ENCODE data around the gene EDAR.

The EDAR gene

DNA sequence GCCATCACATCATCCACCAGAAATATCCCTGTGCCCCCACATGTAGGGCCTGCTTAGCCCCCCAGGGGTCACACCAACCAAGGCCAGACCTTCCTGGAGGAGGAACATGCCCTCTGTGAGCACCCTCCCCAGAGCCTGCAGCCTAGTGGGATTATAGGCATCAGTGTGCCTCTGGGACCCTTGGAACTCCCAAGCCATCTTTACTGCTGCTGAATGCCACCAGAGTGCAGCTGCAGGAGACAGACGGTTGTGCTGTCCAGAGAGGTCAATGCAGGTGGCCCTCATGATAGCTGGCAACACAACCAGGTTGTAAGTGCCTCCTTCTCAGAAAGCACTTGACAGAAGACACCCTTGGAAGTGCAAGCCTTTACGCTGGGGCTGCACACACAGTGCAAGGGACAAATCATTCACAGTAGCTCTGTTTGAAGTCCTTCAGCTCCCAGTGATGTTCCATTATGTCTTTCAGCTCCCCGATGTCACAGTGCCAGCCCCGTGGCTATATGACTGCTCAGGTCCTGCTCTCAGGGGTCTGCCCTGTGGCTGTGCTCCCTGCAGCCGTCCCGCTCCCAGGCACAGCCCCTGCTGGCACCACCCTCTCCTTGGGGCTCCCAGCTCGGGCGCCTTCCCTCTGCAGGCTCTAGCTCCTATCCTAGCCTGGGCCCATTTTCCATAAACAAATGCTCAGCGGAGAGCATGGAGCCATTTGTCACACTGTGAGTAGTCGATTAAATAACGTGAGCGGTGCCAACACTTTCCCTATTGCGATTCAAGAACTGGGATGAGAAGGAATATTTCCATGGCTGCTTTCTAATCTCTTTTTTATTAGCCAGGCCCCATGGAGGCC, 65.1 kb downstream of the EDAR start:
- H3K4me1 Mint-ChIP-seq: peaks cover 77% of the 10 kb centered on the region
- H3K27ac Mint-ChIP-seq: no peak overlapping the region
- H3K9me3 Mint-ChIP-seq: no peaks in the 10 kb centered on the region
- no peak for DNase-seq
- no peak overlapping the region for H3K4me3 Mint-ChIP-seq
- H3K27me3 Mint-ChIP-seq (ENCODE audit: low read depth, poor library complexity): peaks cover 3% of the 10 kb centered on the region
- TF ChIP-seq, protein P1, sequence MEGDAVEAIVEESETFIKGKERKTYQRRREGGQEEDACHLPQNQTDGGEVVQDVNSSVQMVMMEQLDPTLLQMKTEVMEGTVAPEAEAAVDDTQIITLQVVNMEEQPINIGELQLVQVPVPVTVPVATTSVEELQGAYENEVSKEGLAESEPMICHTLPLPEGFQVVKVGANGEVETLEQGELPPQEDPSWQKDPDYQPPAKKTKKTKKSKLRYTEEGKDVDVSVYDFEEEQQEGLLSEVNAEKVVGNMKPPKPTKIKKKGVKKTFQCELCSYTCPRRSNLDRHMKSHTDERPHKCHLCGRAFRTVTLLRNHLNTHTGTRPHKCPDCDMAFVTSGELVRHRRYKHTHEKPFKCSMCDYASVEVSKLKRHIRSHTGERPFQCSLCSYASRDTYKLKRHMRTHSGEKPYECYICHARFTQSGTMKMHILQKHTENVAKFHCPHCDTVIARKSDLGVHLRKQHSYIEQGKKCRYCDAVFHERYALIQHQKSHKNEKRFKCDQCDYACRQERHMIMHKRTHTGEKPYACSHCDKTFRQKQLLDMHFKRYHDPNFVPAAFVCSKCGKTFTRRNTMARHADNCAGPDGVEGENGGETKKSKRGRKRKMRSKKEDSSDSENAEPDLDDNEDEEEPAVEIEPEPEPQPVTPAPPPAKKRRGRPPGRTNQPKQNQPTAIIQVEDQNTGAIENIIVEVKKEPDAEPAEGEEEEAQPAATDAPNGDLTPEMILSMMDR (IDR thresholded peaks at IDR 0.05): no peak
- no peaks in the 10 kb centered on the region for H3K36me3 Mint-ChIP-seq (ENCODE audit: low read depth)

DNA sequence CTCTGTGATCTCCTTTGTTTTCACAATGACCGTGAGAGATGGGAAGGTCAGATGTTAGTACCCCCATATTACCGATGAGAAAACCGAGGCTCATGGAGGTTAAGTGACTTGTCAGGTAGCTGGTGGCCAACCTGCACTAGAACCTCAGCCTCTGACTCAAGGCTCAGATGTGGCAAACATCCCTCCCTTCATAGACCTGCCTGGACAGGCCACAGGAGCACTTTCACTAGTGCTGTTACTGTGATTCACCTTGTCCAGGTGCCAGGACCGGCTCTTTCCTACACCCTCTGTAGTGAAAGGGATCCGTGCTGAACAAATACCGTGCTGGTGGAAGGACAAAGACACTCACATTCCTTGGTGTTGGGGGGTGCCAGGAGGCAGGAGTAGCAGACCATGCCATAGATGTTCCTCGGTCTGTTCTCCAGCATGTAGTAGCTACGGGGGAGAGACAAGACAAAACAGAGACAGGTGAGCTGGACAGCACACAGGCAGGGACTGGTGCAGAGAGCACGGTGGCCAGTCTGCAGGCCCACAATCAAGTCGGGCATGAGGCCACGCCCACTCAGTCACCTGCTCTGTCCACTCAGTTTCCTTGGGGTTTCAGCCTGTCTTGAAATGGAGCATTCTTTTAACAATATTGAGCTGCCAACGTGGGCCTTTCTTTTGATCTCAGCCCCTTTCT, 65.9 kb downstream of the EDAR start:
- no peak for DNase-seq
- Mint-ChIP-seq H3K27me3 (ENCODE audit: low read depth, poor library complexity) (peaks cover 2% of the 10 kb centered on the region), H3K4me1 (peaks cover 80% of the 10 kb centered on the region), H3K9me3 (no peaks in the 10 kb centered on the region), H3K27ac (no peak overlapping the region), H3K36me3 (ENCODE audit: low read depth) (no peaks in the 10 kb centered on the region), H3K4me3 (no peak overlapping the region)
- TF ChIP-seq, protein P1 (IDR thresholded peaks at IDR 0.05): no peak

DNA sequence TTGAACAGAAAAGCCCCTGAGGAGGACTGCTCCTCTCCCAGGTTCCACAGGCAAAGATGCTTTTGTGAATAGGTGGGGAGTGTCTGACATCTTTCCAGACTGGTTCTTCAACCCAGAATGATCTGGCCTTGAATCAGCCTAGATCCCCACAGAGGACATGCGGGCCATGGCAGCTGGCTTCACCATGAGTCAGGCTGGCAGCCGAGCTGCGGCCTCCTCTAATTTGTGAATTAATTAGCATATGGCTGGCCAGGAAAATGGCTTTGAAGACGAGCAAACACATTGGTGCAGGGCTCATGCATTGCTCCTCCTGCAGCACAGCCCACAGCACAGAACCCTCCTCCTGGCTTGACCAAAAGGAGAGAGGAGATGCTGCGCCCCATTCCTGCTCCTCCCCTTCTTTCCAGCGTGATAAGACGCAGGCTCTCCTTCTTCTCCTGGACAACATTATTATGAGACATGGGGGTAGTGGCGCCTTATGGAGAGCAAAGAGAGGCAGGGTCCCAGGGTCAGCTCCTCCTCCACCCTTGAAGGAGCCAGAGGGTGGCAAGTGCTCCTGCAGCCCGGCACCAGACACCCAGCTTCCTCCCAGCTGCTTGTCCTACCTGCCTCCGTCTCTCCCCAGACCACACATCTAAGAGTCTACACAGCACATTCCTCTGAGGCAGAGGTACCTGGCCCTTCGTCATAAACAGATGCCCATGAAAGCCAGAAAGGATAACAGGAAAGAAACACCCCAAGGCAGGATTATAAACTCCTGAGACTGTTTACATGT, 66.7 kb downstream of the EDAR start:
- Mint-ChIP-seq H3K4me1 (peaks cover 75% of the 10 kb centered on the region), H3K9me3 (no peaks in the 10 kb centered on the region), H3K36me3 (ENCODE audit: low read depth) (no peaks in the 10 kb centered on the region), H3K27me3 (ENCODE audit: low read depth, poor library complexity) (no peaks in the 10 kb centered on the region), H3K4me3 (no peak overlapping the region), H3K27ac (no peak overlapping the region)
- DNase-seq: no peak
- TF ChIP-seq, protein P1 (IDR thresholded peaks at IDR 0.05): no peak

DNA sequence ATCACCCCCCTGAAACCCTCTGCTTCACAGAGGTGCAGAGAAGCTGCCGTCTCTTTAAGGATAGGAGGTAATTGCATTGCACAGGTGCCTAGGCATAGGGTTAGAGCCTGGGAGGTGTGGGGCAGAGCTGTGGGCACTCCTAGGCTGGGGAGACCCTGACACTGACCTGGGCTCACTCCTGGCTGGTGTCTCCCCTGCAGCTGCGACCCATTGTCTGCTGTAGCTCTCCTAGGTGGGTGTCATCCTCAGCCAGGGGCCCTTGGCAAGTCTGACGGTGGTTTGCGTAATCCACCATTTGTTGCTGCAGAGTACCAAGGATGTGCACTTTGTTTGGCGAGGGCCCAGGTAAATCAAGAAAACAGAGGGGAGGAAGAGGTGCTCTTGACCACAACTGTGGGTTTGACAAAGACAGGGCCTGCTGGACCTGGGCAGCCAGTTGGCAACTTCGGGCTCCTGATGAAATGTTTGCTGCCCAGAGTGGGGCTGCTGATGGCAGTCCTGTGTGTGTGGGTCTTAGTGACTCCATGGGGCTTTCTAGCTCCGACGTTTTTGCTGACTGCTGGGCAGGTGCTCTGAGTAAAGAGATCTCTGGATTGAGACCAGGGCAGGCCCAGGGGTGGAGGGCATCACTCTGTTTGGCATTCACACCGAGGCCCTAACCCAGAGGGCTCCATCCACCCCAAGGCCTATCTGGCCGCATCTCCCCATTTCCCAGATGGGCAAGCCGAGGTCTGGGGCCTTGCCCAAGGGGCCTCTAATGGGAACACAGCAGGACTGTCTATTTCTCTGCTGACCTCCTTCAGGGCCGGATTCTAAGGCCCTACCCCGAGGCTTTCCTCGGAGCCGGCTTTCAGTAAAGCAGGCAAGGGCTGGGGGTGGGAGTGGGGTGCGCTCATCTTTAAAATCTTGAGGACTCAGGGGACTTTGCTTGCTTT, 67.7 kb downstream of the EDAR start:
- H3K4me3 Mint-ChIP-seq: no peak overlapping the region
- TF ChIP-seq, protein P1 (IDR thresholded peaks at IDR 0.05): no peak
- peaks cover 75% of the 10 kb centered on the region for H3K4me1 Mint-ChIP-seq
- H3K27me3 Mint-ChIP-seq (ENCODE audit: low read depth, poor library complexity): no peaks in the 10 kb centered on the region
- no peak overlapping the region for H3K27ac Mint-ChIP-seq
- no peaks in the 10 kb centered on the region for H3K9me3 Mint-ChIP-seq
- DNase-seq: no peak
- H3K36me3 Mint-ChIP-seq (ENCODE audit: low read depth): no peaks in the 10 kb centered on the region

DNA sequence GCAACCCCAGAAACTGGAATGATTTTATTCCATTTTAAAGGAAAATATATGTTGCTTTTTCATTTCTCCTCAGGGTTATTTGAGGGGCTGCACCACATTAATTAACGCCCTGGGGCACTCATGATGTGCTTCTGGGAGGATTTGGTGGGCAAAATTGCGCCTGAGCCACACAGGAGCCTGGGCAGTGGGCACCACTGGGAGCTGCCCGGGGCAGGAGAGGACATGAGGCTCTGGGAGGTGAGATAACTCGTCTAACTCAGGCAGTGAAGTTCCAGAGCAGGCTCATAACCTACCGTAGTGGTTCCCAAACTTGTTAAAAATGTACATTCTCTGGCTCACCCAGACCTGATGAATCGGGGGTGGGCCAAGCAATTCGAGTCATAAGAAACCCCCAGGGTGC, 68.3 kb downstream of the EDAR start:
- Mint-ChIP-seq H3K4me3 (no peak overlapping the region), H3K27me3 (ENCODE audit: low read depth, poor library complexity) (no peaks in the 10 kb centered on the region), H3K27ac (peak overlapping the region; percentile 81), H3K9me3 (no peaks in the 10 kb centered on the region), H3K4me1 (peaks cover 70% of the 10 kb centered on the region), H3K36me3 (ENCODE audit: low read depth) (no peaks in the 10 kb centered on the region)
- no peak for DNase-seq
- TF ChIP-seq, protein P1 (IDR thresholded peaks at IDR 0.05): no peak
